Mucosa of descending colon (tissue), 3 donors: ENCODE data around the gene NRTN. TPM values are rescaled to one million over a fixed set of nuclear protein-coding genes. Genes with fewer than 3 reads are reported as not detected.

Experiments used
- total RNA-seq, 3 donors: library from RNA; stranded (reverse); fragmentation: NEBNext Ultra II Directional in 2 of 3; extraction: Animal tissue kit (Norgen Biotek cat#: 25700) in 2 of 3; gene quantifications; one replicate each; pipeline versions ENCODE4 v1.2.1 to v1.2.4, GENCODE V29; 2021 to 2023
- donor health status: DM: no; HTN: no; CAD: no; lungs with moderate emphysema.
- donor health status: DM: no; HTN: no; CAD: no.
- donor health status: DM: no; HTN: yes; CAD: no.

Gene NRTN
- total RNA-seq, 3 donors from 2014 or later, result 0.64 to 11.3 (median 1.4) TPM

Other genes with a start within 250 kb of the NRTN start
- gene TINCR, start 237.1 kb upstream of the NRTN start, total RNA-seq, result 1 to 10 TPM; 4.6 to 9.0 (median 5.6) TPM
- 100 to 1,000 TPM in 2 of 3 donors, 10 to 100 TPM in 1; 66.7 to 122 (median 102) TPM for gene SAFB2, start 182.3 kb upstream of the NRTN start, total RNA-seq
- gene SAFB, start 182.0 kb upstream of the NRTN start, total RNA-seq, result 100 to 1,000 TPM in 1 of 3 donors, 10 to 100 TPM in 2; 78.8 to 115 (median 83.3) TPM
- 10 to 100 TPM; 70.1 to 73.7 (median 70.9) TPM for gene MICOS13, start 124.6 kb upstream of the NRTN start, total RNA-seq
- gene HSD11B1L, start 124.0 kb upstream of the NRTN start, total RNA-seq, result 1 to 10 TPM; 2.3 to 8.2 (median 3.3) TPM
- 100 to 1,000 TPM; 541 to 812 (median 769) TPM for gene RPL36, start 114.8 kb upstream of the NRTN start, total RNA-seq
- gene LONP1, start 84.9 kb upstream of the NRTN start, total RNA-seq, result 10 to 100 TPM; 55.9 to 63.0 (median 55.9) TPM
- gene CATSPERD, start 84.4 kb upstream of the NRTN start, total RNA-seq, result not detected
- 1 to 10 TPM; 3.1 to 6.8 (median 4.1) TPM for gene PRR22, start 20.3 kb upstream of the NRTN start, total RNA-seq
- 10 to 100 TPM; 33.3 to 36.9 (median 35.6) TPM for gene DUS3L, start 13.9 kb upstream of the NRTN start, total RNA-seq
- gene FUT6, start 34.6 kb downstream of the NRTN start, total RNA-seq, result 10 to 100 TPM; 44.4 to 93.6 (median 82.3) TPM
- gene FUT3, start 46.4 kb downstream of the NRTN start, total RNA-seq, result 100 to 1,000 TPM; 128 to 276 (median 215) TPM
- gene FUT5, start 65.5 kb downstream of the NRTN start, total RNA-seq, result not detected
- gene NDUFA11, start 98.7 kb downstream of the NRTN start, total RNA-seq, result 100 to 1,000 TPM; 178 to 213 (median 182) TPM
- gene VMAC, start 99.8 kb downstream of the NRTN start, total RNA-seq, result 10 to 100 TPM in 1 of 3 donors, 1 to 10 TPM in 2; 5.6 to 10.0 (median 8.3) TPM
- gene CAPS, start 109.2 kb downstream of the NRTN start, total RNA-seq, result 10 to 100 TPM in 2 of 3 donors, 1 to 10 TPM in 1; 9.5 to 20.2 (median 16.4) TPM
- 10 to 100 TPM; 47.0 to 94.2 (median 60.5) TPM for gene RANBP3, start 173.1 kb downstream of the NRTN start, total RNA-seq